Heart left ventricle (tissue), 16 donors: ENCODE measurements around the gene ZSCAN5A. TPM values are rescaled to one million over a fixed set of nuclear protein-coding genes. Genes with fewer than 3 reads are reported as not detected.
"Not testable (repeated sequence)": the region's sequence is repeated elsewhere in the genome, so short reads cannot be mapped to it uniquely, and the experiment has no call there.

Experiments
- ATAC-seq, 4 donors: fragments of 200-7000 bp; cut with Tn5 transposase; one replicate each; pipeline ENCODE4 v1.9.1; 2020 to 2022; ENCODE audit warnings: moderate library complexity in 4 of 4, mild to moderate bottlenecking in 3 of 4, moderate number of reproducible peaks in 1 of 4
- DNase-seq, 5 donors: peaks; one replicate each; pipeline ENCODE4 v3.0.0-alpha.2; 2020
- H3K27ac ChIP-seq, 12 donors: fragments of 200-600 bp; sonication (generic) in 4 of 12; one replicate each; pipeline versions ENCODE4 v1.5.0 to v1.8.0; 2016 to 2022; ENCODE audit warnings: mild to moderate bottlenecking in 2 of 12
- H3K27me3 ChIP-seq, 9 donors: fragments of 200-600 bp; sonication (generic) in 2 of 9; one replicate each; pipeline versions ENCODE4 v1.5.1 to v1.8.0; 2016 to 2022; ENCODE audit warnings: mild to moderate bottlenecking in 3 of 9
- H3K36me3 ChIP-seq, 9 donors: fragments of 200-600 bp; sonication (generic) in 2 of 9; one replicate each; pipeline versions ENCODE4 v1.5.0 to v1.8.0; 2018 to 2022; ENCODE audit warnings: mild to moderate bottlenecking in 2 of 9
- H3K4me1 ChIP-seq, 12 donors: fragments of 200-600 bp; sonication (generic) in 4 of 12; one replicate each; pipeline versions ENCODE4 v1.5.0 to v1.8.0; 2016 to 2022; ENCODE audit warnings: mild to moderate bottlenecking in 3 of 12
- H3K4me3 ChIP-seq, 12 donors: fragments of 200-600 bp; sonication (generic) in 4 of 12; one replicate each; pipeline versions ENCODE4 v1.5.0 to v1.8.0; 2017 to 2022; ENCODE audit warnings: mild to moderate bottlenecking in 9 of 12, moderate library complexity in 4 of 12
- H3K9me3 ChIP-seq, 12 donors: fragments of 200-600 bp; sonication (generic) in 4 of 12; one replicate each; pipeline versions ENCODE4 v1.5.0 to v1.8.0; 2016 to 2022; ENCODE audit warnings: mild to moderate bottlenecking in 1 of 12
- POLR2A ChIP-seq, 2 donors: fragments of 450-650 bp; IDR thresholded peaks; one replicate each; pipeline ENCODE4 v1.6.1; 2017; ENCODE audit warnings: antibody characterized with exemption in 2 of 2, mild to moderate bottlenecking in 2 of 2, moderate library complexity in 2 of 2
- WGBS, 4 donors: extraction: QIAGEN DNeasy Blood & Tissue Kit in 2 of 4; methylation state at CpG; one replicate each; pipeline versions ENCODE4 v1.1.5 to v1.1.7; 2013 to 2018; 5-methylcytosine and 5-hydroxymethylcytosine counted together
- intact Hi-C, 10 donors: fragments of 100-400 bp; cut with DNase I; formaldehyde crosslinking; loops; one replicate each; pipeline versions ENCODE4 v1.11.1 to v1.14.2; 2022
- polyA plus RNA-seq, 2 donors: library from polyadenylated mRNA; stranded (reverse); fragments of 200-250 nt; gene quantifications; one replicate each; pipeline ENCODE4 v1.2.3, GENCODE V29; 2013
- total RNA-seq, 9 donors: library from RNA; depleted of rRNA in 2 of 9; stranded (reverse); fragments of >200 nt in 2 of 9; fragmentation: NEBNext Ultra II Directional in 3 of 9; extraction: Animal tissue kit (Norgen Biotek cat#: 25700) in 3 of 9; gene quantifications; one replicate each; pipeline versions ENCODE4 v1.1.0 to v1.2.4, GENCODE V29; 2016 to 2023
- TF ChIP-seq, protein P1 (sequence below), 12 donors: fragments of 200-600 bp; sonication (generic) in 4 of 12; IDR thresholded peaks; one replicate each; pipeline versions ENCODE4 v1.5.0 to v1.8.0; 2018 to 2022; ENCODE audit warnings: antibody characterized with exemption in 12 of 12, mild to moderate bottlenecking in 5 of 12
- donor health status: ischemic (EF 13 %, LVEDD 7.1; RV severe dilation, severe dysfunction).
- donor health status: healthy with polysubstance abuse.
- donor health status: DM: no; HTN: yes; CAD: no.
- donor health status: DM: no; HTN: no; CAD: no.
- donor health status: ischemic (EF 25% LVEDD 6.9; RV normal size, moderate dysfunction).
- donor health status: ischemic (EF 25% LVEDD 5.7; RV mildly dilated, moderate dysfunction).
- donor health status: healthy.
- donor health status: DM: yes; HTN: yes; CAD: no.
- donor health status: ischemic (EF 35%, LVEDD 5.7; RV mildly dilated, moderate dysfunction).
- donor health status: nonischemic (EF 11% LVEDD 7.7; RV severe dilation, severe dysfunction).
- donor health status: DM: yes; HTN: yes; CAD: no.
- donor health status: PGD.
- donor health status: ischemic (EF 29% LVEDD 5.4; RV normal size, mild dysfunction).
- donor health status: nonischemic (EF 23%, LVEDD 6.1; RV moderate dilation, normal function).

ZSCAN5A gene
- total and polyA plus RNA-seq, 11 donors = 3.3 to 26.6 (median 17.7) TPM

DNA sequence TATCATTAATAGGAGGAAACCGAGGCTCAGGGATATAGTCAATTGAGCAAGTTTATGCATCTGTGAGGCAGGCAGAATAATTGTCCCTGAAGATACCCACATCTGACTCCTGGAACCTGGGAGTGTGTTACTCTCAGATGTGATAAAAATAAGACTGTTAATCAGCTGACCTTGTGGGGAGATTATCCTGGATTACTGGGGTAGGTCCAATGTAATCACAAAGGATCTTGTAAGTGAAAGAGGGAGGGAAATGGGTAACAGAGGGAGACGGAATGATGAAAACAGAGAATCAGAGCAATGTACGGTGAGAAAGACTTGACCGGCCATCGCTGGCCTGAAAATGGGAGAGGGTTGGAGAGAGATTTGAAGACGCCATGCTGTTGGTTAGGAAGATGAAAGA, 45.3 kb downstream of the ZSCAN5A start:
- Histone ChIP-seq H3K27me3 (no peaks in the 10 kb centered on the region), H3K9me3 (no peaks in the 10 kb centered on the region), H3K4me1 (peaks cover 0 to 7% (median 0%) of the 10 kb centered on the region in 12 donors), H3K27ac (no peak overlapping the region), H3K4me3 (no peak overlapping the region), H3K36me3 (no peaks in the 10 kb centered on the region)
- no peak for DNase-seq
- no peak for ATAC-seq
- intact Hi-C loops = no loop called here
- TF ChIP-seq, protein P1, sequence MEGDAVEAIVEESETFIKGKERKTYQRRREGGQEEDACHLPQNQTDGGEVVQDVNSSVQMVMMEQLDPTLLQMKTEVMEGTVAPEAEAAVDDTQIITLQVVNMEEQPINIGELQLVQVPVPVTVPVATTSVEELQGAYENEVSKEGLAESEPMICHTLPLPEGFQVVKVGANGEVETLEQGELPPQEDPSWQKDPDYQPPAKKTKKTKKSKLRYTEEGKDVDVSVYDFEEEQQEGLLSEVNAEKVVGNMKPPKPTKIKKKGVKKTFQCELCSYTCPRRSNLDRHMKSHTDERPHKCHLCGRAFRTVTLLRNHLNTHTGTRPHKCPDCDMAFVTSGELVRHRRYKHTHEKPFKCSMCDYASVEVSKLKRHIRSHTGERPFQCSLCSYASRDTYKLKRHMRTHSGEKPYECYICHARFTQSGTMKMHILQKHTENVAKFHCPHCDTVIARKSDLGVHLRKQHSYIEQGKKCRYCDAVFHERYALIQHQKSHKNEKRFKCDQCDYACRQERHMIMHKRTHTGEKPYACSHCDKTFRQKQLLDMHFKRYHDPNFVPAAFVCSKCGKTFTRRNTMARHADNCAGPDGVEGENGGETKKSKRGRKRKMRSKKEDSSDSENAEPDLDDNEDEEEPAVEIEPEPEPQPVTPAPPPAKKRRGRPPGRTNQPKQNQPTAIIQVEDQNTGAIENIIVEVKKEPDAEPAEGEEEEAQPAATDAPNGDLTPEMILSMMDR (IDR thresholded peaks at IDR 0.05) = no peak
- TF ChIP-seq POLR2A (IDR thresholded peaks at IDR 0.05) = no peak
- 87 to 96% (median 95%) methylated on average over 6 of the region's 6 CpGs for WGBS, 4 donors

GRCh38 chr19:56266051-56266450, 48.6 kb downstream of the ZSCAN5A start:
- no peaks in the 10 kb centered on the region for H3K27me3 ChIP-seq
- ATAC-seq (peak in 2 of 4 donors; percentile 28 to 55), DNase-seq (no peak)
- H3K4me1 ChIP-seq = peaks cover 0 to 7% (median 0%) of the 10 kb centered on the region in 12 donors
- H3K4me3 ChIP-seq = no peak overlapping the region
- H3K9me3 ChIP-seq = no peaks in the 10 kb centered on the region
- H3K36me3 ChIP-seq = no peaks in the 10 kb centered on the region
- 14 to 46% (median 30%) methylated on average over 3 of the region's 3 CpGs for WGBS, 4 donors
- no peak for TF ChIP-seq POLR2A (IDR thresholded peaks at IDR 0.05)
- TF ChIP-seq, protein P1 (IDR thresholded peaks at IDR 0.05) = no peak
- H3K27ac ChIP-seq = no peak overlapping the region
- intact Hi-C loops = no loop called here

DNA sequence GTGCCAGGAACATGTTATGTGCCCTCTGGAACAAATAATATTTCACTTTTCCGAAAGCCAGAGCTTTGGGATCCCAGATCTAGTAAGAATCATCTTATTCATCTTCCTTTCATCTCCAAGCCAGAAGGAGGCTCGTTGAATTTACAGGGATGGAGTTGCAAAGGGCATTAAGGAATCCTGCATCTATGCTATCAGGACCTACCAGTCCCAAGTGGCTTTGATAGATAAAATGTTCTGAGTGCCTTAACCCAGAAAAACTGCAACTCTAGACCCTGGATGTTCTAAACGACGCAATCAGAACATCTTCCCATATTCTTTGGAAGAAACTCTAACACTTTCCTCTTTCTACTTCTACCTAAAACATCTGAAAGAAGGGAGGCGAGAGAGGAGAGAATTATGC, 51.3 kb downstream of the ZSCAN5A start:
- ATAC-seq = no peak
- WGBS, 4 donors = 84 to 89% (median 85%) methylated on average over 5 of the region's 5 CpGs

DNA sequence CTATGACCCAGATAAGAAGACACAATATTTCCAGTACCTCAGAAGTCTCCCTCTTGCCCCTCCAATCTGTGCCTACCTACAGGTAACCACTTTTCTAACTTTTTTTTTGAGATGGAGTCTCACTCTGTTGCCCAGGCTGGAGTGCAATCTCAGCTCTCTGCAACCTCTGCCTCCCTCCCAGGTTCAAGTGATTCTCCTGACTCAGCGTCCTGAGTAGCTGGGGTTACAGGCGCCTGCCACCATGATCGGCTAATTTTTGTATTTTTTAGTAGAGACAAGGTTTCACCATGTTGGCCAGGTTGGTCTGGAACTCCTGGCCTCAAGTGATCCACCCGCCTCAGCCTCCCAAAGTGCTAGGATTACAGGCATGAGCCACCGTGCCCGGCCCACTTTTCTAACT, 52.7 kb downstream of the ZSCAN5A start:
- H3K4me3 ChIP-seq, H3K9me3 ChIP-seq, ATAC-seq, H3K27me3 ChIP-seq, H3K27ac ChIP-seq, H3K36me3 ChIP-seq, DNase-seq, H3K4me1 ChIP-seq, intact Hi-C loops: not testable (repeated sequence)
- 94 to 98% (median 96%) methylated on average over 6 of the region's 6 CpGs for WGBS, 4 donors

More for the DNA sequence above, 51.3 kb downstream of the ZSCAN5A start:
- no peak for DNase-seq
- no peaks in the 10 kb centered on the region for H3K9me3 ChIP-seq
- H3K27ac ChIP-seq = no peak overlapping the region
- intact Hi-C loops = no loop called here
- TF ChIP-seq POLR2A (IDR thresholded peaks at IDR 0.05) = no peak
- TF ChIP-seq, protein P1 (IDR thresholded peaks at IDR 0.05) = no peak
- H3K27me3 ChIP-seq = no peaks in the 10 kb centered on the region
- H3K4me1 ChIP-seq = peaks cover 0 to 7% (median 0%) of the 10 kb centered on the region in 12 donors
- H3K4me3 ChIP-seq = no peak overlapping the region
- H3K36me3 ChIP-seq = no peaks in the 10 kb centered on the region

DNA sequence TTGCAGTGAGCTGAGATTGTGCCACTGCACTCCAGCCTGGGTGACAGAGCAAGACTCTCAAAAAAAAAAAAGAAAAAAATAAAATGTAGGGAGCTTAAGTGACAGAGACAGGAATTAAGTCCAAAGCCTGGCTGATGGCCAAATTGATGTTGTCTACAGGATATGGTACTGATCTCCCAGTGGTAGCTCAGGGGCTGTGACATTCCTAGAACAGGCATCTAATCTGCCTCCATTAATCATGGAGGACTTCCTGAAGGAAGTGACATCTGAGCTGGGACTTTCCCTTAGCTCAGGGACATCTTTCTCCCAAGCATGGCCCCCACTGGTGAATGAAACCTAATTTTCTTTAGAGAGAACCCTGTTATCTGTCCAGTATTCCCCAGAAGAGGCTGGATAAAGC, 53.5 kb downstream of the ZSCAN5A start:
- peaks cover 0 to 7% (median 0%) of the 10 kb centered on the region in 12 donors for H3K4me1 ChIP-seq
- TF ChIP-seq, protein P1 (IDR thresholded peaks at IDR 0.05) = no peak
- no peak for TF ChIP-seq POLR2A (IDR thresholded peaks at IDR 0.05)
- H3K9me3 ChIP-seq = no peaks in the 10 kb centered on the region
- ATAC-seq = no peak
- no peak overlapping the region for H3K4me3 ChIP-seq
- H3K27me3 ChIP-seq = no peaks in the 10 kb centered on the region
- intact Hi-C loops = no loop called here
- no peaks in the 10 kb centered on the region for H3K36me3 ChIP-seq
- DNase-seq = no peak
- no peak overlapping the region for H3K27ac ChIP-seq
